PC-3 (cell line): ENCODE measurements around the gene GLO1. TPM values are rescaled to one million over a fixed set of nuclear protein-coding genes. Genes with fewer than 3 reads are reported as not detected.

ENCODE experiments used
- ATAC-seq: fragments of 200-7000 bp; cut with Tn5 transposase; 2 replicates; pipeline ENCODE4 v1.9.1; 2020; ENCODE audit warnings: mild to moderate bottlenecking, moderate library complexity
- BruUV-seq: library from RNA; stranded (reverse); fragments of 400-500 nt; replicated peaks from 2 replicates; lab custom pipeline; 2021; lab: Mats Ljungman, UMichigan
- CTCF ChIA-PET: fragments of 300-600 bp; sonication (Branson Sonifier 250); formaldehyde crosslinking; loops from one replicate; lab custom pipeline; 2022; ENCODE audit warnings: antibody characterized with exemption; lab: Charles Lee
- POLR2A ChIA-PET: fragments of 300-600 bp; sonication (Branson Sonifier 250); formaldehyde crosslinking; loops from one replicate; lab custom pipeline; 2022; ENCODE audit warnings: antibody characterized with exemption; ENCODE audit not compliant: unreplicated experiment; lab: Charles Lee
- DNase-seq: peaks from one replicate; pipeline ENCODE4 v3.0.0-alpha.2; 2015
- H2AFZ ChIP-seq: fragments of 300-600 bp; sonication (generic); 2 replicates; pipeline ENCODE4 v1.6.0; 2016; ENCODE audit warnings: antibody characterized with exemption, low read length
- H3F3A ChIP-seq: fragments of 300-600 bp; sonication (generic); one replicate; pipeline ENCODE4 v1.6.0; 2017; ENCODE audit warnings: antibody characterized with exemption, low read length, control low read depth, mild to moderate bottlenecking; ENCODE audit not compliant: unreplicated experiment
- H3K27ac ChIP-seq: fragments of 300-600 bp; sonication (generic); 2 replicates; pipeline ENCODE4 v1.5.1; 2016; ENCODE audit warnings: mild to moderate bottlenecking, low read length
- H3K27me3 ChIP-seq: fragments of 300-600 bp; sonication (generic); 2 replicates; pipeline ENCODE4 v1.6.1; 2016; ENCODE audit warnings: low read length, mixed read lengths
- H3K36me3 ChIP-seq: fragments of 300-600 bp; sonication (generic); 2 replicates; pipeline ENCODE4 v1.6.1; 2016; ENCODE audit warnings: low read depth, mixed run types, low read length, mixed read lengths
- H3K4me1 ChIP-seq: fragments of 300-600 bp; sonication (generic); 2 replicates; pipeline ENCODE4 v1.5.1; 2016; ENCODE audit warnings: low read length; ENCODE audit not compliant: insufficient read depth
- H3K4me2 ChIP-seq: fragments of 300-600 bp; sonication (generic); 2 replicates; pipeline ENCODE4 v1.6.0; 2016; ENCODE audit warnings: low read length
- H3K4me3 ChIP-seq: fragments of 300-600 bp; sonication (generic); 2 replicates; pipeline ENCODE4 v1.5.1; 2016; ENCODE audit warnings: mild to moderate bottlenecking, low read length, mixed read lengths
- H3K79me2 ChIP-seq: fragments of 300-600 bp; sonication (generic); 2 replicates; pipeline ENCODE4 v1.6.1; 2017; ENCODE audit warnings: low read length, mixed read lengths
- H3K9ac ChIP-seq: fragments of 300-600 bp; sonication (generic); 2 replicates; pipeline ENCODE4 v1.6.0; 2016; ENCODE audit warnings: mild to moderate bottlenecking, low read length
- H3K9me2 ChIP-seq: fragments of 300-600 bp; sonication (generic); replicated peaks from 2 replicates; pipeline ENCODE4 v1.6.1; 2016; ENCODE audit warnings: mixed run types, low read length, mixed read lengths
- H3K9me3 ChIP-seq: fragments of 300-600 bp; sonication (generic); 2 replicates; pipeline ENCODE4 v1.6.1; 2016; ENCODE audit warnings: low read length, mixed read lengths
- H4K20me1 ChIP-seq: fragments of 300-600 bp; sonication (generic); 2 replicates; pipeline ENCODE4 v1.6.1; 2016; ENCODE audit warnings: low read length, mixed read lengths
- CTCF ChIP-seq: fragments of 300-600 bp; sonication (generic); conservative IDR thresholded peaks from 2 replicates; pipeline ENCODE4 v1.5.1; 2017; ENCODE audit warnings: antibody characterized with exemption, low read depth, mild to moderate bottlenecking, low read length
- EZH2 ChIP-seq: fragments of 300-600 bp; sonication (generic); IDR thresholded peaks from one replicate; pipeline ENCODE4 v1.6.1; 2017; ENCODE audit warnings: antibody characterized with exemption, mild to moderate bottlenecking, low read length; ENCODE audit not compliant: unreplicated experiment
- EZH2phosphoT487 ChIP-seq: fragments of 300-600 bp; sonication (generic); IDR thresholded peaks from 2 replicates; pipeline ENCODE4 v1.6.1; 2018; ENCODE audit warnings: mild to moderate bottlenecking, antibody characterized with exemption, low read length, borderline replicate concordance
- intact Hi-C: fragments of 100-400 bp; cut with micrococcal nuclease; formaldehyde crosslinking; loops from 2 replicates; pipeline ENCODE4 v1.9.0; 2023
- total RNA-seq: library from RNA; depleted of rRNA; stranded (reverse); fragments of >200 nt; gene quantifications from 2 replicates; pipeline ENCODE4 v1.2.3, GENCODE V29; 2014

GLO1 gene
- total RNA-seq, 1 experiment from 2014 or later = 233 TPM

DNA sequence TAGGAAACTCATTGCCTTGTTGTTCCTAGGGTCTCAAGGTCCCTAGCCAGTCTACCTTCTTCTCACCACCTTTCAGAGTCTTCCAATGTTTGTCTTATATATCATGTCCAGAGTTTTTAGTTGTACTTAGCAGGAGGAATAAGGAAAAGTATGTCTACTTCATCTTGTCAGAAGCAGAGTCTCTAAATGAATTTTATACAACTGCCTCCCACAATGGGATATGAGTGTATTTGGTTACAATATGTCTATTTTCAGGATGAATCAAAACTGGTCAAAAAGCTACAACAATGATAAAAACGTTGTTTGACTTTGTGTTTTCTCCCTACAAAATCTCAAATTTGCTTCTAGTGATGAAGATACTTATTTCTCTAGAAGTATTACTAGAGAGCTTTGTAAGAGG lies 7.0 kb downstream of the GLO1 start:
- TF ChIP-seq EZH2 (no peak), EZH2phosphoT487 (no peak), CTCF (no peak)
- intact Hi-C loops = no loop called here
- H3K4me3 ChIP-seq = no peak overlapping the region
- H3K36me3 ChIP-seq = peaks cover 14% of the 10 kb centered on the region
- H3K9me3 ChIP-seq = no peaks in the 10 kb centered on the region
- no peaks in the 10 kb centered on the region for H3K4me1 ChIP-seq
- no peak overlapping the region for H2AFZ ChIP-seq
- no peak overlapping the region for H3K4me2 ChIP-seq
- H3F3A ChIP-seq = no peaks in the 10 kb centered on the region
- peaks cover 84% of the 10 kb centered on the region for H3K79me2 ChIP-seq
- H3K9ac ChIP-seq = no peak overlapping the region
- H3K27me3 ChIP-seq = no peaks in the 10 kb centered on the region
- BruUV-seq = no TSS peak
- ChIA-PET POLR2A (no interaction called here), CTCF (no interaction called here)
- no peak for DNase-seq
- peaks cover 20% of the 10 kb centered on the region for H4K20me1 ChIP-seq
- ATAC-seq = no peak
- H3K27ac ChIP-seq = no peak overlapping the region
- H3K9me2 ChIP-seq = no peaks in the 10 kb centered on the region

- peaks cover 84% of the 10 kb centered on the region for H3K79me2 ChIP-seq
- POLR2A ChIA-PET = no interaction called here
- CTCF ChIA-PET = no interaction called here
- H3K9me2 ChIP-seq = no peaks in the 10 kb centered on the region
- H3K9ac ChIP-seq = no peak overlapping the region
- peaks cover 9% of the 10 kb centered on the region for H3K36me3 ChIP-seq
- intact Hi-C loops = no loop called here
- DNase-seq (no peak), ATAC-seq (no peak)
- no peak overlapping the region for H3K27ac ChIP-seq
- H4K20me1 ChIP-seq = peaks cover 20% of the 10 kb centered on the region
- TF ChIP-seq CTCF (no peak), EZH2phosphoT487 (no peak), EZH2 (no peak)
- H3K4me3 ChIP-seq = no peak overlapping the region
- no peaks in the 10 kb centered on the region for H3K9me3 ChIP-seq
- no peaks in the 10 kb centered on the region for H3K4me1 ChIP-seq
- BruUV-seq = no TSS peak
- H2AFZ ChIP-seq = no peak overlapping the region
- H3K27me3 ChIP-seq = no peaks in the 10 kb centered on the region
- H3K4me2 ChIP-seq = no peak overlapping the region
- H3F3A ChIP-seq = no peaks in the 10 kb centered on the region
These were observed 7.6 kb downstream of the GLO1 start for GRCh38 chr6:38695227-38695900.

- H3K27ac ChIP-seq = no peak overlapping the region
- H2AFZ ChIP-seq = no peak overlapping the region
- no peaks in the 10 kb centered on the region for H3F3A ChIP-seq
- no peaks in the 10 kb centered on the region for H3K4me1 ChIP-seq
- no peak for ATAC-seq
- no peaks in the 10 kb centered on the region for H3K9me3 ChIP-seq
- ChIA-PET POLR2A (no interaction called here), CTCF (no interaction called here)
- TF ChIP-seq CTCF (0 out of 2 replicates have a peak, but pooled peaks have one; percentile 12), EZH2 (no peak)
- H3K4me2 ChIP-seq = no peak overlapping the region
- intact Hi-C loops = no loop called here
- H3K79me2 ChIP-seq = peaks cover 70% of the 10 kb centered on the region
- H4K20me1 ChIP-seq = peaks cover 17% of the 10 kb centered on the region
- no peak overlapping the region for H3K9ac ChIP-seq
- DNase-seq = no peak
- BruUV-seq = no TSS peak
- H3K4me3 ChIP-seq = no peak overlapping the region
- H3K27me3 ChIP-seq = no peaks in the 10 kb centered on the region
- peaks cover 6% of the 10 kb centered on the region; the same call in 1 of the 2 replicates for H3K36me3 ChIP-seq
- no peaks in the 10 kb centered on the region for H3K9me2 ChIP-seq
These were observed 14.3 kb downstream of the GLO1 start for GRCh38 chr6:38688579-38689087.
